Fibroblast of lung (primary cell): ENCODE results near the gene TSSC4. TPM values are rescaled to one million over a fixed set of nuclear protein-coding genes. Genes with fewer than 3 reads are reported as not detected.
A peak's percentile ranks its signal among the peaks of the same experiment; 100 is the strongest.

Experiments
- DNase-seq, 2 donors: peaks; one replicate each; pipeline versions ENCODE4 v3.0.0 to v3.0.0-alpha.2; 2010; ENCODE audit warnings: low read depth in 2 of 2
- H2AFZ ChIP-seq: 2 replicates; pipeline ENCODE4 v1.5.1; 2012; ENCODE audit warnings: low read length, control low read depth, inconsistent platforms
- H3K27ac ChIP-seq: 2 replicates; pipeline ENCODE4 v1.5.1; 2011; ENCODE audit warnings: low read length, control low read depth; ENCODE audit not compliant: insufficient read depth
- H3K27me3 ChIP-seq: 2 replicates; pipeline ENCODE4 v1.5.1; 2011; ENCODE audit warnings: mild to moderate bottlenecking, low read length; ENCODE audit not compliant: control insufficient read depth, insufficient read depth
- H3K36me3 ChIP-seq: 2 replicates; pipeline ENCODE4 v1.5.1; 2011; ENCODE audit warnings: low read length; ENCODE audit not compliant: control insufficient read depth, insufficient read depth
- H3K4me1 ChIP-seq: 2 replicates; pipeline ENCODE4 v1.5.1; 2011; ENCODE audit warnings: low read length; ENCODE audit not compliant: control insufficient read depth, insufficient read depth; ENCODE audit errors: extremely low read depth
- H3K4me2 ChIP-seq: 2 replicates; pipeline ENCODE4 v1.5.1; 2011; ENCODE audit warnings: low read length, control low read depth; ENCODE audit not compliant: insufficient read depth; ENCODE audit errors: extremely low read depth
- H3K4me3 ChIP-seq, 4 experiments: fragments of 200-600 bp in 1 of 4; sonication (generic) in 1 of 4; replicated peaks in 1 of 4; 2 replicates each; pipeline ENCODE4 v1.5.1; 2011 to 2016; ENCODE audit warnings: low read length in 4 of 4, low read depth in 3 of 4, mild to moderate bottlenecking in 3 of 4, control low read depth in 2 of 4, inconsistent platforms in 1 of 4, mixed read lengths in 1 of 4; ENCODE audit not compliant: insufficient read depth in 1 of 4; ENCODE audit errors: control extremely low read depth in 1 of 4
- H3K79me2 ChIP-seq: 2 replicates; pipeline ENCODE4 v1.5.1; 2012; ENCODE audit warnings: mild to moderate bottlenecking, low read length, inconsistent platforms; ENCODE audit not compliant: control insufficient read depth, insufficient read depth
- H3K9ac ChIP-seq: 2 replicates; pipeline ENCODE4 v1.5.1; 2011; ENCODE audit warnings: mild to moderate bottlenecking, low read length, control low read depth; ENCODE audit not compliant: insufficient read depth
- H3K9me3 ChIP-seq: 2 replicates; pipeline ENCODE4 v1.5.1; 2012; ENCODE audit warnings: low read depth, low read length; ENCODE audit not compliant: control insufficient read depth, insufficient read depth
- H4K20me1 ChIP-seq: 2 replicates; pipeline ENCODE4 v1.5.1; 2011; ENCODE audit warnings: low read length; ENCODE audit not compliant: control insufficient read depth, insufficient read depth; ENCODE audit errors: extremely low read depth
- CTCF ChIP-seq, 2 donors: IDR thresholded peaks in 1 of 2; conservative IDR thresholded peaks in 1 of 2; 1 replicate in 1 of 2; 2 replicates in 1 of 2; pipeline ENCODE4 v1.5.1; 2011 to 2012; ENCODE audit warnings: low read length in 2 of 2, control low read depth in 1 of 2, inconsistent platforms in 1 of 2, low read depth in 1 of 2, mild to moderate bottlenecking in 1 of 2
- EZH2 ChIP-seq: IDR thresholded peaks from 2 replicates; pipeline ENCODE4 v1.5.1; 2012; ENCODE audit warnings: low read length, control low read depth, mild to moderate bottlenecking; ENCODE audit errors: missing control alignments
- polyA plus RNA-seq, 2 donors: library from polyadenylated mRNA; depleted of rRNA in 1 of 2; stranded (reverse) in 1 of 2; unstranded in 1 of 2; fragments of >200 nt; gene quantifications; 2 replicates each; pipeline ENCODE4 v1.2.1, GENCODE V29; 2011 to 2012; ENCODE audit warnings: missing spikeins in 1 of 2
- total RNA-seq: library from RNA; depleted of rRNA; stranded (reverse); fragments of >200 nt; gene quantifications from 2 replicates; pipeline ENCODE4 v1.2.1, GENCODE V29; 2014

Gene TSSC4
- total and polyA plus RNA-seq, 2 donors (not counting 1 experiment from before 2014, with no cell fraction given), result 8.8 to 48.7 TPM

GRCh38 chr11:2380807-2381350 lies 19.7 kb upstream of the TSSC4 start:
- Histone ChIP-seq H3K27ac (peak overlapping the region; percentile 74), H3K4me2 (peak overlapping the region; percentile 92)

GRCh38 chr11:2381494-2382128 lies 18.9 kb upstream of the TSSC4 start:
- no peak overlapping the region for H3K9ac ChIP-seq
- peak overlapping the region; percentile 74 for H3K27ac ChIP-seq
- peaks cover 90% of the 10 kb centered on the region for H3K79me2 ChIP-seq
- H3K4me1 ChIP-seq, result peaks cover 50% of the 10 kb centered on the region
- no peak overlapping the region for H2AFZ ChIP-seq
- no peaks in the 10 kb centered on the region for H3K27me3 ChIP-seq
- H3K4me2 ChIP-seq, result peak overlapping the region; percentile 52
- peaks cover 16% of the 10 kb centered on the region for H3K36me3 ChIP-seq
- no peaks in the 10 kb centered on the region for H3K9me3 ChIP-seq
- peaks cover 5% of the 10 kb centered on the region for H4K20me1 ChIP-seq
- no peak for DNase-seq
- TF ChIP-seq EZH2 (no peak), CTCF (conservative IDR thresholded peaks at IDR 0.05 in 1 of 2, IDR thresholded peaks at IDR 0.05 in 1 of 2; ENCODE audit: low read depth in 1 of 2, low read length in 2 of 2) (no peak)
- H3K4me3 ChIP-seq, result peak overlapping the region in 1 of 4 experiments; percentile 98

More at GRCh38 chr11:2380807-2381350, 19.7 kb upstream of the TSSC4 start:
- Histone ChIP-seq H3K36me3 (peaks cover 16% of the 10 kb centered on the region), H3K27me3 (peaks cover 2% of the 10 kb centered on the region), H3K4me1 (peaks cover 43% of the 10 kb centered on the region), H3K9me3 (no peaks in the 10 kb centered on the region), H3K4me3 (peak overlapping the region; percentile 16 to 98 (median 30)), H3K9ac (peak overlapping the region; percentile 37), H2AFZ (no peak overlapping the region), H4K20me1 (peaks cover 5% of the 10 kb centered on the region), H3K79me2 (peaks cover 82% of the 10 kb centered on the region)
- TF ChIP-seq EZH2 (no peak), CTCF (conservative IDR thresholded peaks at IDR 0.05 in 1 of 2, IDR thresholded peaks at IDR 0.05 in 1 of 2; ENCODE audit: low read depth in 1 of 2, low read length in 2 of 2) (no peak)
- peak in 1 of 2 donors; percentile 48 for DNase-seq

GRCh38 chr11:2382129-2382517 lies 18.4 kb upstream of the TSSC4 start:
- Histone ChIP-seq H3K79me2 (peaks cover 95% of the 10 kb centered on the region), H3K4me1 (peaks cover 55% of the 10 kb centered on the region), H3K4me3 (no peak overlapping the region), H3K4me2 (peak overlapping the region; percentile 71), H3K36me3 (peaks cover 19% of the 10 kb centered on the region), H3K27me3 (no peaks in the 10 kb centered on the region), H3K9me3 (no peaks in the 10 kb centered on the region), H4K20me1 (peaks cover 5% of the 10 kb centered on the region), H2AFZ (no peak overlapping the region), H3K9ac (peak overlapping the region; percentile 44), H3K27ac (peak overlapping the region; percentile 87)
- TF ChIP-seq CTCF (conservative IDR thresholded peaks at IDR 0.05 in 1 of 2, IDR thresholded peaks at IDR 0.05 in 1 of 2; ENCODE audit: low read depth in 1 of 2, low read length in 2 of 2), result no peak
- no peak for TF ChIP-seq EZH2
- no peak for DNase-seq
